ENCODE measurements around the gene ADCY9. TPM values are rescaled to one million over a fixed set of nuclear protein-coding genes. Genes with fewer than 3 reads are reported as not detected.

ADCY9 gene
- total RNA-seq, 1 experiment from 2014 or later = 9.8 TPM

GRCh38 chr16:4077174-4077649 lies 39.0 kb downstream of the ADCY9 start:
- peak; percentile 48 for DNase-seq (ENCODE audit: low read depth, low spot score)
- no peak overlapping the region for H2AFZ ChIP-seq (ENCODE audit: low read depth, low read length, poor library complexity, severe bottlenecking)
- intact Hi-C loops (cut with micrococcal nuclease) = no loop called here
- peak overlapping the region; percentile 40 for H3K27ac ChIP-seq (ENCODE audit: low read depth, low read length)
- no peaks in the 10 kb centered on the region; the same call in 1 of the 2 replicates for H3K9me2 ChIP-seq (ENCODE audit: insufficient read depth)
- no peak overlapping the region for H3K9ac ChIP-seq (ENCODE audit: low read length)
- no peaks in the 10 kb centered on the region for H3K27me3 ChIP-seq (ENCODE audit: insufficient read depth, low read length)
- 0 out of 2 replicates have a peak, but pooled peaks have one; percentile 27 for ATAC-seq
- H4K20me1 ChIP-seq (ENCODE audit: insufficient read depth) = no peaks in the 10 kb centered on the region
- no peaks in the 10 kb centered on the region for H3K9me3 ChIP-seq (ENCODE audit: control insufficient read depth in 1 of 2, insufficient read depth in 1 of 2, low read depth in 1 of 2, low read length in 2 of 2)
- H3K36me3 ChIP-seq (ENCODE audit: control insufficient read depth in 1 of 2, insufficient read depth in 2 of 2, low read length in 2 of 2) = no peaks in the 10 kb centered on the region
- no peak overlapping the region for H3K4me3 ChIP-seq (replicated peaks in 1 of 2; ENCODE audit: low read depth in 1 of 2, low read length in 2 of 2)
- ChIA-PET RAD21 (ENCODE audit: low non-redundant PET in 1 of 2, low total read pairs in 2 of 2, uncharacterized antibody in 2 of 2, unreplicated experiment in 2 of 2) (no interaction called here), POLR2A (no interaction called here), CTCF (no interaction called here)
- peak overlapping the region; percentile 31; the same call in 1 of the 2 replicates for H3K4me2 ChIP-seq (ENCODE audit: low read length)
- no TSS peak for BruUV-seq (replicated peaks)
- H3K79me2 ChIP-seq (ENCODE audit: insufficient read depth, low read length) = no peaks in the 10 kb centered on the region
- H3K4me1 ChIP-seq (ENCODE audit: control insufficient read depth in 1 of 2, insufficient read depth in 2 of 2, low read length in 2 of 2) = peaks cover 29% of the 10 kb centered on the region in 2 experiments
- no peak for TF ChIP-seq ELF1 (IDR thresholded peaks at IDR 0.05; ENCODE audit: borderline replicate concordance, low read depth)
- peak; percentile 89 for TF ChIP-seq CEBPB (IDR thresholded peaks at IDR 0.05; ENCODE audit: low read depth)
- TF ChIP-seq TCF7L2 (IDR thresholded peaks at IDR 0.05; ENCODE audit: borderline replicate concordance, extremely low read depth, insufficient read depth, insufficient read length) = no peak
- TF ChIP-seq ATF3 (IDR thresholded peaks at IDR 0.05) = no peak
- no peak for TF ChIP-seq POLR2AphosphoS5 (IDR thresholded peaks at IDR 0.05; ENCODE audit: low read depth, low read length)
- peak; percentile 67 for TF ChIP-seq CBX3 (IDR thresholded peaks at IDR 0.05; ENCODE audit: low read depth)
- TF ChIP-seq SIN3A (IDR thresholded peaks at IDR 0.05; ENCODE audit: low read depth) = no peak
- no peak for TF ChIP-seq ZNF274 (IDR thresholded peaks at IDR 0.05; ENCODE audit: low read depth, low read length)
- no peak for TF ChIP-seq CTCF (IDR thresholded peaks at IDR 0.05 in 2 of 3, conservative IDR thresholded peaks at IDR 0.05 in 1 of 3; ENCODE audit: borderline replicate concordance in 1 of 3, insufficient read depth in 1 of 3, low read depth in 2 of 3, low read length in 2 of 3)
- no peak for TF ChIP-seq EZH2 (IDR thresholded peaks at IDR 0.05)
- TF ChIP-seq RAD21 (IDR thresholded peaks at IDR 0.05; ENCODE audit: low read depth) = no peak
- TF ChIP-seq SRF (IDR thresholded peaks at IDR 0.05; ENCODE audit: low read depth) = no peak
- no peak for TF ChIP-seq REST (IDR thresholded peaks at IDR 0.05; ENCODE audit: low read depth)
- TF ChIP-seq EGR1 (IDR thresholded peaks at IDR 0.05; ENCODE audit: low read depth) = peak; percentile 91
- TF ChIP-seq MAX (IDR thresholded peaks at IDR 0.05) = no peak
- peak; percentile 48; the same call in 1 of the 2 replicates for TF ChIP-seq SP1 (IDR thresholded peaks at IDR 0.05; ENCODE audit: low read depth)
- no peak for TF ChIP-seq EZH2phosphoT487 (IDR thresholded peaks at IDR 0.05; ENCODE audit: borderline replicate concordance)
- no peak for TF ChIP-seq POLR2A (IDR thresholded peaks at IDR 0.05; ENCODE audit: borderline replicate concordance, extremely low read depth, insufficient read depth, insufficient read length)
- TF ChIP-seq FOSL1 (IDR thresholded peaks at IDR 0.05; ENCODE audit: low read depth) = no peak
- no peak for TF ChIP-seq YY1 (IDR thresholded peaks at IDR 0.05; ENCODE audit: extremely low read depth, insufficient replicate concordance, low read depth, low read length)
- TF ChIP-seq ZFX (IDR thresholded peaks at IDR 0.05) = no peak
- 0 out of 2 replicates have a peak, but pooled peaks have one; percentile 10 for TF ChIP-seq JUND (IDR thresholded peaks at IDR 0.05)

Measured in HCT116 (cell line).